Activated CD8-positive, alpha-beta T cell treated with anti-CD3 and anti-CD28 coated beads for 36 hours (primary cell): ENCODE results near the gene IL12RB1. TPM values are rescaled to one million over a fixed set of nuclear protein-coding genes. Genes with fewer than 3 reads are reported as not detected.

Source experiments
- ATAC-seq: fragments of 200-7000 bp; cut with Tn5 transposase; one replicate; pipeline ENCODE4 v1.10.0; 2021; ENCODE audit warnings: mild to moderate bottlenecking, moderate library complexity
- CTCF ChIA-PET: fragments of 350-600 bp; sonication (Branson Sonifier 250); formaldehyde crosslinking; loops from one replicate; lab custom pipeline; 2021; ENCODE audit warnings: antibody characterized with exemption; lab: Charles Lee
- POLR2A ChIA-PET: fragments of 350-600 bp; sonication (Branson Sonifier 250); formaldehyde crosslinking; loops from one replicate; lab custom pipeline; 2021; ENCODE audit warnings: antibody characterized with exemption; lab: Charles Lee
- DNase-seq: peaks from one replicate; pipeline ENCODE4 v3.0.0-alpha.2; 2020
- H3K27ac Mint-ChIP-seq: one replicate; pipeline ENCODE4 v1.8.0; 2021; ENCODE audit warnings: mild to moderate bottlenecking, mixed read lengths
- H3K27me3 Mint-ChIP-seq: one replicate; pipeline ENCODE4 v1.8.0; 2021; ENCODE audit warnings: mixed read lengths
- H3K36me3 Mint-ChIP-seq: one replicate; pipeline ENCODE4 v1.8.0; 2021; ENCODE audit warnings: low read depth, mixed read lengths
- H3K4me1 Mint-ChIP-seq: one replicate; pipeline ENCODE4 v1.8.0; 2021; ENCODE audit warnings: low read depth, mixed read lengths
- H3K4me3 Mint-ChIP-seq: one replicate; pipeline ENCODE4 v1.8.0; 2021; ENCODE audit warnings: mild to moderate bottlenecking, moderate library complexity, mixed read lengths
- H3K9me3 Mint-ChIP-seq: one replicate; pipeline ENCODE4 v1.8.0; 2021; ENCODE audit warnings: mixed read lengths
- intact Hi-C: fragments of 100-400 bp; cut with micrococcal nuclease; formaldehyde crosslinking; loops from one replicate; pipeline ENCODE4 v1.10.0; 2022
- total RNA-seq, 2 experiments: library from RNA; stranded (reverse); gene quantifications; one replicate each; pipeline ENCODE4 v1.2.3, GENCODE V29; 2021
- TF ChIP-seq, protein P1 (sequence below): fragments of 200-600 bp; IDR thresholded peaks from one replicate; pipeline ENCODE4 v1.8.0; 2022; ENCODE audit warnings: antibody characterized with exemption, mild to moderate bottlenecking

IL12RB1 gene
- total RNA-seq, 2 experiments from 2014 or later = 25.6 to 27.2 TPM

GRCh38 chr19:18122860-18123795 lies 36.4 kb upstream of the IL12RB1 start:
- intact Hi-C loops = no loop called here
- H3K4me3 Mint-ChIP-seq = no peak overlapping the region
- TF ChIP-seq, protein P1, sequence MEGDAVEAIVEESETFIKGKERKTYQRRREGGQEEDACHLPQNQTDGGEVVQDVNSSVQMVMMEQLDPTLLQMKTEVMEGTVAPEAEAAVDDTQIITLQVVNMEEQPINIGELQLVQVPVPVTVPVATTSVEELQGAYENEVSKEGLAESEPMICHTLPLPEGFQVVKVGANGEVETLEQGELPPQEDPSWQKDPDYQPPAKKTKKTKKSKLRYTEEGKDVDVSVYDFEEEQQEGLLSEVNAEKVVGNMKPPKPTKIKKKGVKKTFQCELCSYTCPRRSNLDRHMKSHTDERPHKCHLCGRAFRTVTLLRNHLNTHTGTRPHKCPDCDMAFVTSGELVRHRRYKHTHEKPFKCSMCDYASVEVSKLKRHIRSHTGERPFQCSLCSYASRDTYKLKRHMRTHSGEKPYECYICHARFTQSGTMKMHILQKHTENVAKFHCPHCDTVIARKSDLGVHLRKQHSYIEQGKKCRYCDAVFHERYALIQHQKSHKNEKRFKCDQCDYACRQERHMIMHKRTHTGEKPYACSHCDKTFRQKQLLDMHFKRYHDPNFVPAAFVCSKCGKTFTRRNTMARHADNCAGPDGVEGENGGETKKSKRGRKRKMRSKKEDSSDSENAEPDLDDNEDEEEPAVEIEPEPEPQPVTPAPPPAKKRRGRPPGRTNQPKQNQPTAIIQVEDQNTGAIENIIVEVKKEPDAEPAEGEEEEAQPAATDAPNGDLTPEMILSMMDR = no peak
- no peak for ATAC-seq
- no peak for DNase-seq
- no peaks in the 10 kb centered on the region for H3K27me3 Mint-ChIP-seq
- POLR2A ChIA-PET = interaction anchor here (5.2 kb wide), 1 partner anchor 29 kb away, joined by 18 read pairs; the partner anchor contains the start of gene PIK3R2
- H3K9me3 Mint-ChIP-seq = no peaks in the 10 kb centered on the region
- H3K36me3 Mint-ChIP-seq = peaks cover 16% of the 10 kb centered on the region
- H3K4me1 Mint-ChIP-seq = peaks cover 25% of the 10 kb centered on the region
- H3K27ac Mint-ChIP-seq = peak overlapping the region; percentile 5
- CTCF ChIA-PET = interaction anchor here (1.5 to 1.9 kb wide), 2 partner anchors 10 to 29 kb away, joined by 3 to 5 read pairs; partner anchors contain the start of gene PIK3R2

- Mint-ChIP-seq H3K4me1 (peaks cover 28% of the 10 kb centered on the region), H3K9me3 (no peaks in the 10 kb centered on the region), H3K27ac (peak overlapping the region; percentile 5), H3K36me3 (peaks cover 16% of the 10 kb centered on the region), H3K27me3 (no peaks in the 10 kb centered on the region), H3K4me3 (no peak overlapping the region)
- intact Hi-C loops = no loop called here
- TF ChIP-seq, protein P1 = no peak
- no peak for ATAC-seq
- no peak for DNase-seq
- ChIA-PET CTCF (interaction anchor here (1.5 to 1.9 kb wide), 2 partner anchors 9 to 30 kb away, joined by 3 to 5 read pairs; partner anchors contain the start of gene PIK3R2), POLR2A (interaction anchor here (5.2 kb wide), 1 partner anchor 29 kb away, joined by 18 read pairs; the partner anchor contains the start of gene PIK3R2)
Observed at GRCh38 chr19:18122424-18122823, 35.7 kb upstream of the IL12RB1 start.

GRCh38 chr19:18121166-18121565 lies 34.4 kb upstream of the IL12RB1 start:
- H3K36me3 Mint-ChIP-seq = peaks cover 16% of the 10 kb centered on the region
- peak overlapping the region; percentile 11 for H3K27ac Mint-ChIP-seq
- H3K4me1 Mint-ChIP-seq = peaks cover 31% of the 10 kb centered on the region
- TF ChIP-seq, protein P1 = no peak
- intact Hi-C loops = no loop called here
- ATAC-seq (no peak), DNase-seq (no peak)
- CTCF ChIA-PET = no interaction called here
- POLR2A ChIA-PET = interaction anchor here (1.4 to 5.2 kb wide), 3 partner anchors 13 to 31 kb away, joined by 3 to 18 read pairs (median 3); partner anchors contain the start of gene PIK3R2
- H3K4me3 Mint-ChIP-seq = no peak overlapping the region
- H3K9me3 Mint-ChIP-seq = no peaks in the 10 kb centered on the region
- H3K27me3 Mint-ChIP-seq = no peaks in the 10 kb centered on the region

DNA sequence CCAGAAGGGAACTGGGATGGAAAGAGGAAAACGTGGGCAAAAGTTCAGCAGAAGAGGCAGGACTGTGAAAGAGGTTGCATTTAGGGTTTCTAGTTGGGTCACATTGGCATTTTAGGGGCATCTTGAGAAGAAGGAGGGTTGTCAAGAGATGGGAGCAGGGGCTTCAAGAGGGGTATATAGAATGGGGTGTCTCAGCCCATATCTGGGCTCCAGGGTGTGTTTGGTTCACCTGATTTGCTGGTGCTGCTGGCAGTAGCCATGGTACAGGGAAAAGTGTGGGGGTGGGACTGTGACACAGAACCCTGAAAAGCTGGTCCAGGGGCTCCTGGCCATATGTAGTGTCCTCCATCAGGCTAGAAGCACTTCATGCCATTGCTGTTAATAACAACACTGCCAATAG lies 33.4 kb upstream of the IL12RB1 start:
- TF ChIP-seq, protein P1 = no peak
- Mint-ChIP-seq H3K27ac (peak overlapping the region; percentile 86), H3K4me1 (peaks cover 31% of the 10 kb centered on the region), H3K36me3 (peaks cover 13% of the 10 kb centered on the region), H3K27me3 (no peaks in the 10 kb centered on the region), H3K4me3 (peak overlapping the region; percentile 77), H3K9me3 (no peaks in the 10 kb centered on the region)
- POLR2A ChIA-PET = interaction anchor here (0.7 to 5.2 kb wide), 6 partner anchors 8 to 161 kb away, joined by 3 to 18 read pairs (median 4); partner anchors contain the start of genes JUND and PIK3R2
- intact Hi-C loops = no loop called here
- DNase-seq (no peak), ATAC-seq (no peak)
- CTCF ChIA-PET = interaction anchor here (1.3 to 3.2 kb wide), 3 partner anchors 33 to 113 kb away, joined by 4 to 13 read pairs (median 8); partner anchors contain the start of genes ARRDC2 and PIK3R2
